ENCODE data around the gene TTLL1.
A peak's percentile ranks its signal among the peaks of the same experiment; 100 is the strongest.
"Not testable (repeated sequence)": the region's sequence is repeated elsewhere in the genome, so short reads cannot be mapped to it uniquely, and the experiment has no call there.

Gene TTLL1

DNA sequence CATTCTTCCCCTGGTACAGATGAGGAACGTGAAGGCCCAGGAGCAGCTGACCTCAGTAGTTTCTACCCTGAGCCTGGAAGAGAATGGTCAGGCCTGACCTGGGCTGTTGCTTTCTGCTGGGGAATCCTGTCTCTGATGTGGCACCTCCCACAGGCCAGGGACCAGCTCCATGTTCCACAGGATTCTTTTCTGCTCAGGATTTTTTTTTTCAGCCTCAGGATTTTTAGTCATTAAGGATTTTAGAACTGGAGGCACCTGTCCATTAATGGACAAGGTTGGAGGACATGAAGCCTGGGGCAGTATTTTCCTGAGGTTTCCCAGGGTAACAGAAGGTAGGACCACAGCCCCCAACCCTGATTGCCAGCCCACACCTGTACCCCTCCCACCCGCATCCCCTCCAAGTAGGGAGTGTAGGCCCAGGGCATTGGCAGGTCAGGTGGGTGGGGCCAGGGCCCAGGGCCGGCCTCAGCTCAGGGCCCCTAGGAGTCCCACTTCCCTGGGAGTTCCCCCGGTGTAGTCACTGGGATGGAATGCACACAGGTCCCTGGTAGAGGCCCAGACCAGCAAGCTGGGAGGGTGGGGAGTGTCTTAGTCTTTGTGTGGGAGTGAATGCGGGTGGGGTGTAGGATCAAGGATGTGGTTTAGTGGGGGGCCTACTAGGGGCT lies 37.4 kb upstream of the TTLL1 start:
- ATAC-seq (replicated peaks; ENCODE audit: extremely low read depth, poor library complexity, severe bottlenecking) (no peak), DNase-seq (ENCODE audit: low spot score in 2 of 2) (no peak)
- peaks cover 5% of the 10 kb centered on the region for H3K4me1 Mint-ChIP-seq
- H3K9me3 Mint-ChIP-seq: no peaks in the 10 kb centered on the region
- peaks cover 1% of the 10 kb centered on the region for H3K36me3 Mint-ChIP-seq (ENCODE audit: insufficient read depth)
- no peak overlapping the region for H3K27ac Mint-ChIP-seq (ENCODE audit: low read depth)
- H3K4me3 Mint-ChIP-seq: no peak overlapping the region
- H3K27me3 Mint-ChIP-seq: no peaks in the 10 kb centered on the region

GRCh38 chr22:43118953-43119458 lies 29.8 kb upstream of the TTLL1 start:
- Mint-ChIP-seq H3K27me3 (no peaks in the 10 kb centered on the region), H3K9me3 (no peaks in the 10 kb centered on the region), H3K4me1 (no peaks in the 10 kb centered on the region), H3K27ac (ENCODE audit: low read depth) (no peak overlapping the region), H3K36me3 (ENCODE audit: insufficient read depth) (peaks cover 2% of the 10 kb centered on the region), H3K4me3 (no peak overlapping the region)
- ATAC-seq (replicated peaks; ENCODE audit: extremely low read depth, poor library complexity, severe bottlenecking): no peak
- DNase-seq (ENCODE audit: low spot score in 2 of 2): no peak

DNA sequence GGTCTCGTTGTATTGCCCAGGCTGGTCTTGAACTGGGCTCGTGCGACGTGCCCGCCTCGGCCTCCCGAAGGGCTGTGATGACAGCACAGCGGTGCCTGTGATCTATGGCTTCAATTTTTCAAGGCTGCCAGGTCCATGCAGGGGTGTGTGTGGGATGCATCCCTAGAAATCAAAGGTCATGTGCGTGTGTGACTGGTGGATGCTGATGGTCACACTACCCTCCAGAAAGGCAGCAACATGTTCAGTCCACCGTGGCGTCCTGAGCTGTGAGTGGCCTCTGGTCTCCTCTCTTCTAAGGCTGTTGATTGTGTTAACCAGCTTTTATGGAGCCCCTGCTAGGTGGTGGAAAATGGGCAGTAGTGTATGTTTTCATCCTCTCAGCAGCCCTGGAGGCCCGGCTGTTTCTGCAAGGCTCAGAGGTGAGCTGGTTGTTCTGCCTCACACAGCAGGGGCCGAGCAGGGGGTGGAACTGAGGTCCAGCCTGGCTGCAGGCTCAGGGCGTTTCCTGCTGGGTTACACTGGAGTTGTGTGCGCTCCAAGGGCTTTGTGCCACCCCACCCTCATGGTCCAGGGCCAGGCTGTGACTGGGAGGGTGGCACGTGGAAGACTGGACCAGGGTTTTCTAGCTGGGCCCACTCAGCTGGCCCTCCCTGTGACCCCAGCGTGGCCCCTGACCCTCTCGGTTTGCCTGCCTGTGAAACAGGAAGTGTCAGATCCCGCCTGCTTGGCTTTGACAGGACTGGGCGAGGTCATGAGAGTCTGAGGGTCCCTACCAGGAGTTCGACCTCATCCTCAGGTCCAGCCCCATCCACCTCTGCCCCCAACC lies 29.0 kb upstream of the TTLL1 start:
- H3K4me1 Mint-ChIP-seq: no peaks in the 10 kb centered on the region
- no peak overlapping the region for H3K4me3 Mint-ChIP-seq

DNA sequence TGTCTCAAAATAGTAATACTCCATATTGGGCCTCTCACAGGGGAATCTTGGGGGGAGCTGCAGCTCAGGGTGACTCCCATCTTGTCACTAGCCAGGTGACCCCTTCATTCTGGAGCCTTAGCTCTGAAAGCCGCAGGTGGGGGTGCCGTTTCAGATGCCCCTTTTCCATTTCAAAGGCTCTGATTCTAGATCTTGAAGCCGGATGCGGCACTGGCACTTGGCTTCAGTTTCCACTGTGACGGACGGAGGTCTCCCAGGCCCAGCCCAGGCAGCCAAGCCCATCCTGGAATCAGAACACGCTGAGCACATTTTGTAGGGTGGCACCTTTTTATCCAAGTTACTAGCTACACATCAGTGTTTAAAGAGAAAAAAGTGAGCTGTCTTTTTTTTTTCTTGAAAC lies 27.7 kb upstream of the TTLL1 start:
- no peaks in the 10 kb centered on the region for H3K9me3 Mint-ChIP-seq
- H3K27ac Mint-ChIP-seq (ENCODE audit: low read depth): no peak overlapping the region
- ATAC-seq (replicated peaks; ENCODE audit: extremely low read depth, poor library complexity, severe bottlenecking) (no peak), DNase-seq (ENCODE audit: low spot score in 2 of 2) (no peak)
- H3K4me3 Mint-ChIP-seq: no peak overlapping the region
- H3K27me3 Mint-ChIP-seq: no peaks in the 10 kb centered on the region
- H3K4me1 Mint-ChIP-seq: no peaks in the 10 kb centered on the region
- H3K36me3 Mint-ChIP-seq (ENCODE audit: insufficient read depth): peaks cover 2% of the 10 kb centered on the region

More for the DNA sequence above, 29.0 kb upstream of the TTLL1 start:
- Mint-ChIP-seq H3K36me3 (ENCODE audit: insufficient read depth) (peaks cover 2% of the 10 kb centered on the region), H3K9me3 (no peaks in the 10 kb centered on the region), H3K27me3 (no peaks in the 10 kb centered on the region), H3K27ac (ENCODE audit: low read depth) (no peak overlapping the region)
- DNase-seq (ENCODE audit: low spot score in 2 of 2): no peak
- ATAC-seq (replicated peaks; ENCODE audit: extremely low read depth, poor library complexity, severe bottlenecking): no peak

DNA sequence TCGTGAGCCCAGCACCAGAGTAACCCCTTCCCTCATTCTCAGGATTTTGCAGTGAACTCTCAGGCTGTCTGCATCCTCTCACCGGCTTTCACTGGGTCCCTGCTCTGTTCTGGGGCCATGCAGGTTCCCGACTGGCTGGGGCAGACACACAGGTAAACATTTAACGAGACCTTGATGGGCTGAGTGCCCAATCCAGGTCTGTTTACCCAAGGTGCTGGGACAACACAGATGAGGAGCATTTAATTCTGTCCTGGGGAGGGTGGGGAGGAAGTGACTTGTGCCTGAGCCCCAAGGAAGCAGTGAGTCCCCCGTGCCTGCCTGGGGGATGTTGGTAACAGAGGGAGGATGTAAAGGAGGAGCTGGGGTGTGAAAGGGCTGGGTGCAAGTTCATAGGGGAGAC lies 25.8 kb upstream of the TTLL1 start:
- no peak overlapping the region for H3K27ac Mint-ChIP-seq (ENCODE audit: low read depth)
- ATAC-seq (replicated peaks; ENCODE audit: extremely low read depth, poor library complexity, severe bottlenecking) (no peak), DNase-seq (ENCODE audit: low spot score in 2 of 2) (no peak)
- H3K27me3 Mint-ChIP-seq: no peaks in the 10 kb centered on the region
- no peaks in the 10 kb centered on the region for H3K36me3 Mint-ChIP-seq (ENCODE audit: insufficient read depth)
- H3K4me1 Mint-ChIP-seq: peaks cover 4% of the 10 kb centered on the region
- no peak overlapping the region for H3K4me3 Mint-ChIP-seq
- H3K9me3 Mint-ChIP-seq: no peaks in the 10 kb centered on the region

GRCh38 chr22:43113526-43114251 lies 24.5 kb upstream of the TTLL1 start:
- H3K27ac Mint-ChIP-seq (ENCODE audit: low read depth): no peak overlapping the region
- no peaks in the 10 kb centered on the region for H3K27me3 Mint-ChIP-seq
- ATAC-seq (replicated peaks; ENCODE audit: extremely low read depth, poor library complexity, severe bottlenecking) (no peak), DNase-seq (ENCODE audit: low spot score in 2 of 2) (no peak)
- H3K9me3 Mint-ChIP-seq: no peaks in the 10 kb centered on the region
- H3K36me3 Mint-ChIP-seq (ENCODE audit: insufficient read depth): no peaks in the 10 kb centered on the region
- H3K4me3 Mint-ChIP-seq: no peak overlapping the region
- H3K4me1 Mint-ChIP-seq: peaks cover 4% of the 10 kb centered on the region

DNA sequence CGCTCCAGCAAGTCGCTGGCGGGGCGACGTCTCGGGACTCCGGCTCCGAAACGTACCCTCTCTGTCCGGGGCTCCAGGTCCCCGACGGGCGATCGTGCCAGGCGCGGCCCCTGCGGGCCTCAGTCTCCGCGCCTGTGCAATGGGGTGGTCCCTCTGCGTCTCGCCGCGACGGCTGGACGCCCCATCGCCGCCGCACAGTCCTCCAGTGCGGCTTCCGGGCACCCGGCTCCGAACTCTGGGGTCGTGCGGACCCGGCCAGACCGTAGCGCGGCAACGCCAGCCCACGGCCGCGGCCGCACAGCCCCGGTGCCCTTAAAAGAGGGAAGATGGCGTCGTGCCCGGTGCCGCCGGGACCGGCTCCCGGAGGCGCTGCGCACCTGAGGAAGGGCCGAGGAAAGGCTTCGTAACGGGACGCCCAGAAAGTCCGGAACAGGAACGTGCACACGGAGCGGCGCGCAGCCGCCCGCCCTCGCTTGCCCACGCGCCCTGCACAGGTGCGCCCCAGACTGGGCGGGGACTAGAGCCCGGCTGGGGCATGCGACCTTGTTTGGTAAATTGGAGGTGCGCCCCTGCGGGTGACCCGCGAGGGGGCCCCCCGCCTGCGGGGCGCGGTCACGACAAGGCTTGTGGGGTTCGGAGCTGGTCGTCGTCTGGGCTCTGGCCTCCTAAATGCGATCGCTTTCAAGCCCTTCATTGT lies 21.9 kb upstream of the TTLL1 start:
- Mint-ChIP-seq H3K36me3 (ENCODE audit: insufficient read depth) (no peaks in the 10 kb centered on the region), H3K4me1 (peaks cover 4% of the 10 kb centered on the region), H3K27ac (ENCODE audit: low read depth) (no peak overlapping the region), H3K27me3 (no peaks in the 10 kb centered on the region), H3K4me3 (peak overlapping the region; percentile 69), H3K9me3 (no peaks in the 10 kb centered on the region)
- ATAC-seq (replicated peaks; ENCODE audit: extremely low read depth, poor library complexity, severe bottlenecking) (peak; percentile 75), DNase-seq (ENCODE audit: low spot score in 2 of 2) (no peak)

DNA sequence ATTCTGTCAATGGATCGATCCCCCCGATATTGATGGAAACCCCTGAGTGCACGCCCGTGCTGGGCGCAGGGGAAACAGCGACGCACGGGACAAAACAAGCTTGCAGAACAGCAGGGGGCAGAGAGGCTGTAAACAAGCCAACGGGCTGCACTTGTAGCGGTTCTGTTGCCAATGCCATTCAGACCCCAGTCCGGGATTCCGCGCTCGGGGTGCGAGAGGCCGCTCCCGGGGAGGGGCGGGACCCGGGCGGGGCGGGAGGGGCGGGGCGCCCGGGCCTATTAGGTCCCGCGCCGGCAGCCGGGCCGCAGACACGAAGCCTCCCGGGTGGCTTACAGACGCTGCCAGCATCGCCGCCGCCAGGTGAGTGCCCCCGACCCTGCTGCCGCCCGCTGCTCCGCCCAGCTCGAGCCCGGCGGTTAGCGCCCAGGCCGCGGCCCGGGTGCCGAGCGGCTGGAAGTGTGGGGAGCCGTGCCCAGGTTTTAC lies 21.3 kb upstream of the TTLL1 start, which contains the start of gene BIK:
TSS of gene BIK (plus strand) at position 307 of the 483 bp plus-strand sequence. CDS start 13,273 bp downstream, outside the sequence.
- DNase-seq (ENCODE audit: low spot score in 2 of 2) (peak in 1 of 2 donors; percentile 28), ATAC-seq (replicated peaks; ENCODE audit: extremely low read depth, poor library complexity, severe bottlenecking) (peak; percentile 61)
- Mint-ChIP-seq H3K4me3 (peak within 1 kb of the TSS; percentile 69), H3K9me3 (no peaks in the 10 kb centered on the region), H3K4me1 (peaks cover 4% of the 10 kb centered on the region), H3K36me3 (ENCODE audit: insufficient read depth) (no peaks in the 10 kb centered on the region), H3K27me3 (no peaks in the 10 kb centered on the region), H3K27ac (ENCODE audit: low read depth) (no peak within 1 kb of the TSS)

GRCh38 chr22:43109921-43110443 lies 20.8 kb upstream of the TTLL1 start:
- H3K4me3 Mint-ChIP-seq: peak overlapping the region; percentile 69
- no peak for DNase-seq (ENCODE audit: low spot score in 2 of 2)
- H3K27ac Mint-ChIP-seq (ENCODE audit: low read depth): no peak overlapping the region
- no peaks in the 10 kb centered on the region for H3K9me3 Mint-ChIP-seq
- H3K4me1 Mint-ChIP-seq: peaks cover 4% of the 10 kb centered on the region
- no peaks in the 10 kb centered on the region for H3K36me3 Mint-ChIP-seq (ENCODE audit: insufficient read depth)
- no peak for ATAC-seq (replicated peaks; ENCODE audit: extremely low read depth, poor library complexity, severe bottlenecking)
- H3K27me3 Mint-ChIP-seq: no peaks in the 10 kb centered on the region

- H3K4me3 Mint-ChIP-seq: peak overlapping the region; percentile 13
- H3K4me1 Mint-ChIP-seq: peaks cover 4% of the 10 kb centered on the region
- H3K36me3 Mint-ChIP-seq (ENCODE audit: insufficient read depth): no peaks in the 10 kb centered on the region
- DNase-seq (ENCODE audit: low spot score in 2 of 2) (no peak), ATAC-seq (replicated peaks; ENCODE audit: extremely low read depth, poor library complexity, severe bottlenecking) (no peak)
- no peaks in the 10 kb centered on the region for H3K27me3 Mint-ChIP-seq
- no peak overlapping the region for H3K27ac Mint-ChIP-seq (ENCODE audit: low read depth)
- H3K9me3 Mint-ChIP-seq: no peaks in the 10 kb centered on the region
Measured at GRCh38 chr22:43109511-43109910, 20.3 kb upstream of the TTLL1 start.

DNA sequence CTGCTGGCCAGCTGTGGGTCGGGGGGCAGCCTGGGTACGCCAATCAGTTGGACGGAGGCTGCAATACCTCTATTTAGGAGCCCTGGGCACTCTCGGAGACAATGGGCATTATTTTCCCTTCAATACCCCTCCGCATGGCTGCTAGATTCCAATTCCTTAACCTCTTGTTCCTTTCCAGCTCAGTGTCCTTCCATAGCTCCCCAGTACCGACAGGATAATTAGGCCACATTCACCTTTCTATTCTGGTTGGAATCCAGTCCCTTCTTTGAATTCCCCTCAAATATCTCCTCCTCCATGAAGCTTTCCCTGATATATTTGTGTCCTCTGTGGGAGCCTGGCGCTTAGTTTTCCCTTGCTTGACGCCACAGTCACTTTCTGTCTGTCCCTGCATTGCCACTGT lies 17.1 kb upstream of the TTLL1 start:
- Mint-ChIP-seq H3K27ac (ENCODE audit: low read depth) (no peak overlapping the region), H3K36me3 (ENCODE audit: insufficient read depth) (no peaks in the 10 kb centered on the region), H3K4me1 (peaks cover 12% of the 10 kb centered on the region), H3K9me3 (no peaks in the 10 kb centered on the region), H3K4me3 (no peak overlapping the region), H3K27me3 (no peaks in the 10 kb centered on the region)
- ATAC-seq (replicated peaks; ENCODE audit: extremely low read depth, poor library complexity, severe bottlenecking) (no peak), DNase-seq (ENCODE audit: low spot score in 2 of 2) (no peak)

- not testable (repeated sequence) for H3K4me3 Mint-ChIP-seq; H3K27me3 Mint-ChIP-seq; H3K27ac Mint-ChIP-seq (ENCODE audit: low read depth); H3K36me3 Mint-ChIP-seq (ENCODE audit: insufficient read depth); ATAC-seq (replicated peaks; ENCODE audit: extremely low read depth, poor library complexity, severe bottlenecking); DNase-seq (ENCODE audit: low spot score in 2 of 2); H3K4me1 Mint-ChIP-seq; H3K9me3 Mint-ChIP-seq
Measured at GRCh38 chr22:43104950-43105349, 15.8 kb upstream of the TTLL1 start.

Measured in central memory CD8-positive, alpha-beta T cell (primary cell).